HepG2 (cell line): ENCODE measurements around the gene BICDL1. TPM values are rescaled to one million over a fixed set of nuclear protein-coding genes. Genes with fewer than 3 reads are reported as not detected.

Experiments
- BCL6 ChIP-seq: IDR thresholded peaks from 2 replicates; pipeline ENCODE4 v1.6.1; 2016; ENCODE audit warnings: missing genetic modification reagents, missing compliant biosample characterization
- DPF2 ChIP-seq: sonication (generic); formaldehyde crosslinking; IDR thresholded peaks from 2 replicates; pipeline ENCODE4 v1.4.0; 2020; ENCODE audit warnings: mild to moderate bottlenecking, low read depth, missing genetic modification reagents, borderline replicate concordance
- EEA1 ChIP-seq: sonication (generic); formaldehyde crosslinking; IDR thresholded peaks from 2 replicates; pipeline ENCODE4 v1.5.1; 2020; ENCODE audit warnings: mild to moderate bottlenecking, missing genetic modification reagents, borderline replicate concordance
- FOXA3 ChIP-seq: IDR thresholded peaks from 2 replicates; pipeline ENCODE4 v1.6.1; 2016; ENCODE audit warnings: missing genetic modification reagents, missing compliant biosample characterization
- GLI4 ChIP-seq: sonication (generic); formaldehyde crosslinking; IDR thresholded peaks from 2 replicates; pipeline ENCODE4 v1.5.1; 2020; ENCODE audit warnings: missing genetic modification reagents, mild to moderate bottlenecking, moderate library complexity, borderline replicate concordance
- JUND ChIP-seq: sonication (generic); formaldehyde crosslinking; IDR thresholded peaks from 2 replicates; pipeline ENCODE4 v1.8.0; 2022; ENCODE audit warnings: mild to moderate bottlenecking, missing genetic modification reagents
- KLF11 ChIP-seq: IDR thresholded peaks from 2 replicates; pipeline ENCODE4 v1.6.1; 2016; ENCODE audit warnings: missing compliant biosample characterization
- NCOA1 ChIP-seq: sonication (generic); formaldehyde crosslinking; IDR thresholded peaks from 2 replicates; pipeline ENCODE4 v1.9.0; 2021; ENCODE audit warnings: missing genetic modification reagents
- RAD21 ChIP-seq: fragments of 450-650 bp; formaldehyde crosslinking; IDR thresholded peaks from 2 replicates; pipeline ENCODE4 v1.5.0; 2020; ENCODE audit warnings: mild to moderate bottlenecking
- ZFP36L1 ChIP-seq: sonication (generic); formaldehyde crosslinking; IDR thresholded peaks from 2 replicates; pipeline ENCODE4 v1.8.0; 2022; ENCODE audit warnings: mild to moderate bottlenecking, missing genetic modification reagents, moderate library complexity
- ZFP36L2 ChIP-seq: sonication (generic); formaldehyde crosslinking; IDR thresholded peaks from 2 replicates; pipeline ENCODE4 v1.4.0; 2020; ENCODE audit warnings: missing genetic modification reagents
- ZNF432 ChIP-seq: sonication (generic); formaldehyde crosslinking; IDR thresholded peaks from 2 replicates; pipeline ENCODE4 v1.5.0; 2020; ENCODE audit warnings: missing genetic modification reagents, mild to moderate bottlenecking, borderline replicate concordance
- ZNF614 ChIP-seq: IDR thresholded peaks from 2 replicates; pipeline ENCODE4 v1.6.1; 2018; ENCODE audit warnings: missing biosample characterization, missing genetic modification reagents, inconsistent platforms, borderline replicate concordance
- ZSCAN9 ChIP-seq: IDR thresholded peaks from 2 replicates; pipeline ENCODE4 v1.6.1; 2016; ENCODE audit warnings: borderline replicate concordance
- polyA plus RNA-seq, 8 experiments: library from polyadenylated mRNA; depleted of rRNA in 3 of 8; stranded (reverse) in 7 of 8; unstranded in 1 of 8; fragments of >200 nt; fragmentation: Illumina TruSeq in 4 of 8; extraction: Trizol in 4 of 8; gene quantifications; 2 replicates each; pipeline versions ENCODE4 v1.2.1 to v1.2.3, GENCODE V29; 2011 to 2016; ENCODE audit warnings: low read depth in 4 of 8, missing spikeins in 1 of 8, mixed read lengths in 1 of 8; ENCODE audit not compliant: insufficient read depth in 1 of 8
- total RNA-seq, 5 experiments: library from RNA; depleted of rRNA; stranded (reverse); fragments of >200 nt; fragmentation: Illumina TruSeq; extraction: Trizol; gene quantifications; 2 replicates each; pipeline ENCODE4 v1.2.3, GENCODE V29; 2016; ENCODE audit warnings: low read depth in 1 of 5
- TF ChIP-seq, protein P1 (sequence below): sonication (generic); formaldehyde crosslinking; IDR thresholded peaks from 2 replicates; pipeline ENCODE4 v1.5.0; 2020; ENCODE audit warnings: mild to moderate bottlenecking, missing genetic modification reagents
- TF ChIP-seq, protein P2 (sequence below): sonication (generic); formaldehyde crosslinking; IDR thresholded peaks from 2 replicates; pipeline ENCODE4 v1.5.0; 2020; ENCODE audit warnings: mild to moderate bottlenecking, missing genetic modification reagents
- TF ChIP-seq, protein P3 (sequence below): sonication (generic); formaldehyde crosslinking; conservative IDR thresholded peaks from 2 replicates; pipeline ENCODE4 v1.8.0; 2022; ENCODE audit warnings: mild to moderate bottlenecking, moderate library complexity, missing genetic modification reagents
- TF ChIP-seq, protein P4 (sequence below): sonication (generic); formaldehyde crosslinking; IDR thresholded peaks from 2 replicates; pipeline ENCODE4 v1.9.0; 2021; ENCODE audit warnings: missing genetic modification reagents, borderline replicate concordance

Gene BICDL1
- total and polyA plus RNA-seq, 2 of the 13 experiments (the other 11 are each of a cell fraction or from before 2014, with no cell fraction given): 3.6 to 9.7 TPM

DNA sequence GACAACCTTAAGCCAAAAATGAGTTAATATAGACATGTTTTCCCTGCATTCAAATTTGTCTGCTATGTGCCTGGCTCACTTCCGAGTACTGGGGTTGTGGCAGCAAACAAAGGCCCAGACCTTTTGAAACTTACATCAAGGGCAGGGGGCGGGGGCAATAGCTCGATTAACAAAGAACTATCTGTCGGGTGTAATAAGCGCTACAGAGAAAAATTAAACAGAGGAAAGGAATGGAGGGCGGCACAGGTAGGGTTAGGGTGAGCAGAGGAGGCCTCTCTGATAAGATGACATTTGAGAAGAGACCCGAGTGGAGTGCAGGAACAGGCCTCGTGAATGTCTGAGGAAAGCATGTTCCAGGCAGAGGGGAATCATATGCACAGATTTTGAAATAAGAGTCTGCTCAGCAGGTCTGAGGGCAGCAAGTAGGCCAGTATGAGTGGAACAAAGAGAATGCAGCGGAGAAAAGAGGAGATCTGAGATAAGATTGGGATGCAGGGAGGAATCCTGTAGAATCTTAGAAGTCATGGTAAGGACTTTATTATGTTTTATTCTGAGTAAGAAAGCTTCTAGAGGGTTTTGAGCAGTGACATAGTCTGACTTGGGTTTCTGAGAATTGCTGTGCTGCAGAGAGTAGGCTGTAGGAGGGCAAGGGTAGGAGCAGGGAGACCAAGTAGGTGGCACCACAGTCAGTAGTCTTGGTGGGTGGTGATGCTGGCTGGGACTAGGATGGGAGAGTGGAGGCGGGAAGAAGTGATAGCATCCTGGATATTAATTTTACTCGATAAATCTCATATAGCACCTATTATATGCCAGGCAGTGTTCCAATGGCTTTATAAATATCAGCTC is 52.6 kb downstream of the BICDL1 start (continued):
- TF ChIP-seq ZFP36L2 (CRISPR knock-in tag) (no peak), FOXA3 (CRISPR knock-in tag) (peak; percentile 53; the same call in 1 of the 2 replicates), ZNF432 (CRISPR knock-in tag) (no peak), GLI4 (CRISPR knock-in tag) (no peak), KLF11 (CRISPR knock-in tag) (0 out of 2 replicates have a peak, but pooled peaks have one; percentile 17), EEA1 (CRISPR knock-in tag) (no peak), BCL6 (CRISPR knock-in tag) (no peak), ZSCAN9 (no peak), JUND (CRISPR knock-in tag) (no peak), ZNF614 (CRISPR knock-in tag) (0 out of 2 replicates have a peak, but pooled peaks have one; percentile 22), NCOA1 (CRISPR knock-in tag) (0 out of 2 replicates have a peak, but pooled peaks have one; percentile 44), DPF2 (CRISPR knock-in tag) (no peak), ZFP36L1 (no peak), RAD21 (CRISPR knock-in tag) (no peak)
- TF ChIP-seq, protein P1, sequence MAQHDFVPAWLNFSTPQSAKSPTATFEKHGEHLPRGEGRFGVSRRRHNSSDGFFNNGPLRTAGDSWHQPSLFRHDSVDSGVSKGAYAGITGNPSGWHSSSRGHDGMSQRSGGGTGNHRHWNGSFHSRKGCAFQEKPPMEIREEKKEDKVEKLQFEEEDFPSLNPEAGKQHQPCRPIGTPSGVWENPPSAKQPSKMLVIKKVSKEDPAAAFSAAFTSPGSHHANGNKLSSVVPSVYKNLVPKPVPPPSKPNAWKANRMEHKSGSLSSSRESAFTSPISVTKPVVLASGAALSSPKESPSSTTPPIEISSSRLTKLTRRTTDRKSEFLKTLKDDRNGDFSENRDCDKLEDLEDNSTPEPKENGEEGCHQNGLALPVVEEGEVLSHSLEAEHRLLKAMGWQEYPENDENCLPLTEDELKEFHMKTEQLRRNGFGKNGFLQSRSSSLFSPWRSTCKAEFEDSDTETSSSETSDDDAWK: no peak
- TF ChIP-seq, protein P2, sequence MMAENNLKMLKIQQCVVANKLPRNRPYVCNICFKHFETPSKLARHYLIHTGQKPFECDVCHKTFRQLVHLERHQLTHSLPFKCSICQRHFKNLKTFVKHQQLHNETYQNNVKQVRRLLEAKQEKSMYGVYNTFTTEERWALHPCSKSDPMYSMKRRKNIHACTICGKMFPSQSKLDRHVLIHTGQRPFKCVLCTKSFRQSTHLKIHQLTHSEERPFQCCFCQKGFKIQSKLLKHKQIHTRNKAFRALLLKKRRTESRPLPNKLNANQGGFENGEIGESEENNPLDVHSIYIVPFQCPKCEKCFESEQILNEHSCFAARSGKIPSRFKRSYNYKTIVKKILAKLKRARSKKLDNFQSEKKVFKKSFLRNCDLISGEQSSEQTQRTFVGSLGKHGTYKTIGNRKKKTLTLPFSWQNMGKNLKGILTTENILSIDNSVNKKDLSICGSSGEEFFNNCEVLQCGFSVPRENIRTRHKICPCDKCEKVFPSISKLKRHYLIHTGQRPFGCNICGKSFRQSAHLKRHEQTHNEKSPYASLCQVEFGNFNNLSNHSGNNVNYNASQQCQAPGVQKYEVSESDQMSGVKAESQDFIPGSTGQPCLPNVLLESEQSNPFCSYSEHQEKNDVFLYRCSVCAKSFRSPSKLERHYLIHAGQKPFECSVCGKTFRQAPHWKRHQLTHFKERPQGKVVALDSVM (CRISPR knock-in tag): no peak
- TF ChIP-seq, protein P3, sequence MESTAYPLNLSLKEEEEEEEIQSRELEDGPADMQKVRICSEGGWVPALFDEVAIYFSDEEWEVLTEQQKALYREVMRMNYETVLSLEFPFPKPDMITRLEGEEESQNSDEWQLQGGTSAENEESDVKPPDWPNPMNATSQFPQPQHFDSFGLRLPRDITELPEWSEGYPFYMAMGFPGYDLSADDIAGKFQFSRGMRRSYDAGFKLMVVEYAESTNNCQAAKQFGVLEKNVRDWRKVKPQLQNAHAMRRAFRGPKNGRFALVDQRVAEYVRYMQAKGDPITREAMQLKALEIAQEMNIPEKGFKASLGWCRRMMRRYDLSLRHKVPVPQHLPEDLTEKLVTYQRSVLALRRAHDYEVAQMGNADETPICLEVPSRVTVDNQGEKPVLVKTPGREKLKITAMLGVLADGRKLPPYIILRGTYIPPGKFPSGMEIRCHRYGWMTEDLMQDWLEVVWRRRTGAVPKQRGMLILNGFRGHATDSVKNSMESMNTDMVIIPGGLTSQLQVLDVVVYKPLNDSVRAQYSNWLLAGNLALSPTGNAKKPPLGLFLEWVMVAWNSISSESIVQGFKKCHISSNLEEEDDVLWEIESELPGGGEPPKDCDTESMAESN (CRISPR knock-in tag): no peak
- TF ChIP-seq, protein P4, sequence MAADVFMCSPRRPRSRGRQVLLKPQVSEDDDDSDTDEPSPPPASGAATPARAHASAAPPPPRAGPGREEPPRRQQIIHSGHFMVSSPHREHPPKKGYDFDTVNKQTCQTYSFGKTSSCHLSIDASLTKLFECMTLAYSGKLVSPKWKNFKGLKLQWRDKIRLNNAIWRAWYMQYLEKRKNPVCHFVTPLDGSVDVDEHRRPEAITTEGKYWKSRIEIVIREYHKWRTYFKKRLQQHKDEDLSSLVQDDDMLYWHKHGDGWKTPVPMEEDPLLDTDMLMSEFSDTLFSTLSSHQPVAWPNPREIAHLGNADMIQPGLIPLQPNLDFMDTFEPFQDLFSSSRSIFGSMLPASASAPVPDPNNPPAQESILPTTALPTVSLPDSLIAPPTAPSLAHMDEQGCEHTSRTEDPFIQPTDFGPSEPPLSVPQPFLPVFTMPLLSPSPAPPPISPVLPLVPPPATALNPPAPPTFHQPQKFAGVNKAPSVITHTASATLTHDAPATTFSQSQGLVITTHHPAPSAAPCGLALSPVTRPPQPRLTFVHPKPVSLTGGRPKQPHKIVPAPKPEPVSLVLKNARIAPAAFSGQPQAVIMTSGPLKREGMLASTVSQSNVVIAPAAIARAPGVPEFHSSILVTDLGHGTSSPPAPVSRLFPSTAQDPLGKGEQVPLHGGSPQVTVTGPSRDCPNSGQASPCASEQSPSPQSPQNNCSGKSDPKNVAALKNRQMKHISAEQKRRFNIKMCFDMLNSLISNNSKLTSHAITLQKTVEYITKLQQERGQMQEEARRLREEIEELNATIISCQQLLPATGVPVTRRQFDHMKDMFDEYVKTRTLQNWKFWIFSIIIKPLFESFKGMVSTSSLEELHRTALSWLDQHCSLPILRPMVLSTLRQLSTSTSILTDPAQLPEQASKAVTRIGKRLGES (CRISPR knock-in tag): no peak
